ENCODE data around the gene LDLRAD4.

The LDLRAD4 gene

DNA sequence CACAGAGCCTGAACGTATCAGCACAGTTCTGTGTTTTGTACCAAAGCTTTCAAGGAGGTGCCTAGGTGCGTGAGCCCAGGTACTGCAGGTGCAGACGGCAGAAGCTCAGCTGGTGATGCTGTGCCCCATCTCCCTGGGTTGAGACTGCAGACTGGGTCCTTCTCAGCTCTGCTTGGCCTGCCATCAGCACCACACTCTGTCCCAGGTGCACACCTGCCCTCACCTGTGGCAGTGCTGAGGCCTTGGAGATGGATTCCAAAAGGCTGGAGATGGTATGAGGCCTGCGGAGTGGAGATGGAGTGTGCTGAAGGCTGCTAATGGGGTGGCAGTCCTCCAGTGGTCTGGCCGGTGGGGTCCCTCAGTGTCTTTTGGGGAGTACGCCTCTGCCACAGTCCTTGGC lies 9.3 kb downstream of the LDLRAD4 start:
- no peak for DNase-seq

GRCh38 chr18:13229001-13229671 lies 10.6 kb downstream of the LDLRAD4 start:
- DNase-seq: no peak

DNA sequence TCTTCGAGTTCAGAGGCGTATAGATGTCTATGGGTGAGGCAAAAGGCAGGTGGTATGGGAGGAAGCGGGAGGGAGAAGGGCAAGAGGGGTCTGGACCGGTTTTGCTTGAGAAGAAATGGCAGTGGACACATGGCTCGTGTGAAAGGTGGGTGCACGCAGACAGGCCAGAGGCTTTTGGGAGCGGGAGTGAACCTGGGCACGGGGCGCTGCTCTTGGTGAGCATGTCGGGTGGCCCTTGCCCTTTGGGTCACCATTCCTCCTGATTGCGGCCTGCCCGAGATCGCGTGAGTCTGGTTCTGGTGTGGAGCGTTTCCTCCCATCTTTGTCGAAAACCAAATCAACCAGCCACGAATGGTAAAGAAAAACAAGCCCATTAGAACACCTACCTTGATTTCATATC lies 12.6 kb downstream of the LDLRAD4 start:
- DNase-seq: no peak

- DNase-seq: peak in 25 of 56 donors; percentile 11 to 63 (median 48)
These were observed 13.7 kb downstream of the LDLRAD4 start for GRCh38 chr18:13232086-13232917.

DNA sequence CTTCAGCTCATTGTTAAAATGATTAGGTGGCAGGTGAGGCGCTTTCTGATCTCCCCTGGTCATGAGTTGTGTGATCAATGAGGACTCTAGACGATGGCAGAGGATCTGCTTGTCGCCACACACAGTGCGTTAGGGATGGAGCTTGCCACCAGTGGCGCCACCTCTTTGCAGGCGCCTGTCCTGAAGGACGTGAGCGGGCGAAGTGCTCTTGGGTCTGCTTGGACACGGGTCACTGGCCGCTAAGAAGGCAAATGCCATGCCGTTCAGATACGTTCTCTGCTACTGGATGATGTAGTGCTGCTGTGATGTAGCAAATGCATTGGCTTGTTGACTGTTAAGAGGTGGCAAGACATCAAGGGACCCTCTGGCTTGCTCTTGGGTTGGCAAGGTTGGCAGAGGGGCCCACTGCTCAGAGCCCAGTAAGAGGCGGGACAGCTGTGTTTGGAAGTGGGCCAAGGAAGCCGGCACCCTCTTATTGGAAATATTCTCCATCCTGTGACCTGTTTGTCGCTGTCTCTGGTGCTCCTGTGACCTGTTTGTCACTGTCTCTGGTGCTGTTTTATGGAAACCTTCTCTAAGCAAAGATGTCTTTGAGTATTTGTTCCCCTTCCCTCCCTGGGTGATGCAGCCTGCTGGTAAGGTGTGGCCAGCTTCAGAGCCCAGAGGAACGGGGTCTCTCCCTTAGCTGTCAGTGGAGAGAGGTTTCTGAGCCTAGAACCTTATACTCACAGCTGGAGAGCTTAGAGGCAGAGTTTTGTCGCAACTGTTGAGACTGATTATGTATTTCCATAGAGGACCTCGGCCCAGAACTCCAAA lies 14.6 kb downstream of the LDLRAD4 start:
- no peak for DNase-seq

DNA sequence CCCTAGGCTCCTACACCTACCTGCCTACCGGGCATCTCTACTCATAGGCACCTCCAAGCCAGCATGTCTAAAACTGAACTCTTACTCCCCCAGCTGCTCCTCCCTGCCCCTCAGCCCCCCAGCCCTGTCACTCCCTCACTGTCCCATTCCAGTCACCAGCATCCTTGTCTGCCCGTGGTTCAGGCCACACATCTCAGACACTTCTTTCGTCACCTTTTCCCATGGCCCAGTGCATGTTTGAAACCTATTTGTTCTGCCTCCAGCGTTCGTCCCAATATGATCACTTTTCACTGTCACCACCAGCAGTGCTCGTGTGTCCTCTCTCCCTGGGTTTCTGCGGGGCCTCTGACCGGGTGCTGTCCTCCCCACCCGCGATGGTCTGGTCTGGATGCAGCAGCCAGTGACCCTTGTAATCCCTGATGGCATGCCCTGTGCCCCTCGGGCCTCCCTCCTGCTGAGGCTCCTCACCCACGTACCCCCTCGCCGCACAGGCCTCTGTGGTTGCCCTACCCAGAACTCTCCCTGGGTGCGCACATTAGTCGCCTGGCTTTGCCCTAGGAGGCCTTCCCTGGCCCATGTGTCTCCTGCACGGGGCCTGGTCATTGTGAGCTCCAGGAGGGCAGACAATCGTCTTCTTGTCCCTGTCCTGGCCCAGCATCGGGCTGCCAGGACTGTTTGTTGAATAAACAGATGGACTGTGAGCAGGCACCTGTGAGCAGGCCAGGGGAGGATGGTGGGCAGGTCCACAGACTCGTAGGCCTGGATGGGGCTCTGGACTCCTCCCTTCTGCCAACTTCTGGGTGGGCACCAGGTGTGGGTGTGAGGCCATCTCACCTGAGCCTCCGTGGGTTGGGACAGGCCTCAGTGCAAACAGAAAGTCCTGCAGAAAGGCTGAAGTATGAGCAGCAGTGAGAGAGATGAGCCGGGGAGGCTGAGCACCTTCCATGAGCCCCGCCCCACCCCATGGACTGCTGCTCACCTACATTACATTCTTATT lies 15.5 kb downstream of the LDLRAD4 start:
- DNase-seq: no peak

DNA sequence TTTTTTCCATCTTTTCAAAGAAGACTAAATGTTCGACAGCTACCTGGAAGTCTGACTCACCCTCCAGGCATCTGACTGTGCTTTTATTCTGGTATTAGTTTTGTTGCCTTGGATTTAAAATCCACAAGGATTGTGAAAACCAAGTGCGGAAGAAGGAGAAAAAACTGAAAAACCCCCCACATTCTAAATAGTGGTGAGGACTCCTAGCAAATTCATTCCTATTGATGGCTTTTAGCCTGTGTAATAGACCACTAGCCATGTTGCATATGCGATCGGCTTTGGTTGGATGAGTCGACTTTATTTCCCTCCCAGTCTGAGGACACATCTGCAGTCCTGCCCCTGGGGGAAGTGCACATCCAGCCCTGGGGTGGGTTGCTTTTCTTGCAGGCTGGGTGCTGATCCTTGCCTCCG lies 16.9 kb downstream of the LDLRAD4 start:
- DNase-seq: peak in 1 of 56 donors; percentile 33

DNA sequence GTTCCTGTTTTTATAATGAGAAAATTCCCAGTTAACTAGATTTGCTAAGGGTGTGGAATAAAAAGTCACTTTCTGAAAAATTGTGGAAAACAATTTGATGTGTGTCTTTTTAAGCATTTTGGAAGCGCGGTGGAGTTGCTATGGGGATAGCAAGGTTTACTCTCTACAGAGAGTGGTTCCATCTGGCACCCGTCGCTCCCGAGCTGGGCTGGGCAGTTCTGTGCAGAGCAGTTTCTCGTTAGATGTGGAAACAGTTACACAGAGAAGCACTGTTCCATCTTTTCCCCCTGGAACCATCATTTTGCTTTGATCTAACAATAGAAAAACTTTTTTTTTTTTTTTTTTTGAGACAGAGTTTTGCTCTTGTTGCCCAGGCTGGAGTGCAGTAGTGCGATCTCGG lies 17.4 kb downstream of the LDLRAD4 start:
- DNase-seq: peak in 13 of 56 donors; percentile 17 to 60 (median 42)

- DNase-seq: no peak
These were observed 17.9 kb downstream of the LDLRAD4 start for GRCh38 chr18:13236411-13236810.

- DNase-seq: no peak
These were observed 18.5 kb downstream of the LDLRAD4 start for GRCh38 chr18:13237073-13237472.

GRCh38 chr18:13237641-13238040 lies 19.1 kb downstream of the LDLRAD4 start:
- no peak for DNase-seq

DNA sequence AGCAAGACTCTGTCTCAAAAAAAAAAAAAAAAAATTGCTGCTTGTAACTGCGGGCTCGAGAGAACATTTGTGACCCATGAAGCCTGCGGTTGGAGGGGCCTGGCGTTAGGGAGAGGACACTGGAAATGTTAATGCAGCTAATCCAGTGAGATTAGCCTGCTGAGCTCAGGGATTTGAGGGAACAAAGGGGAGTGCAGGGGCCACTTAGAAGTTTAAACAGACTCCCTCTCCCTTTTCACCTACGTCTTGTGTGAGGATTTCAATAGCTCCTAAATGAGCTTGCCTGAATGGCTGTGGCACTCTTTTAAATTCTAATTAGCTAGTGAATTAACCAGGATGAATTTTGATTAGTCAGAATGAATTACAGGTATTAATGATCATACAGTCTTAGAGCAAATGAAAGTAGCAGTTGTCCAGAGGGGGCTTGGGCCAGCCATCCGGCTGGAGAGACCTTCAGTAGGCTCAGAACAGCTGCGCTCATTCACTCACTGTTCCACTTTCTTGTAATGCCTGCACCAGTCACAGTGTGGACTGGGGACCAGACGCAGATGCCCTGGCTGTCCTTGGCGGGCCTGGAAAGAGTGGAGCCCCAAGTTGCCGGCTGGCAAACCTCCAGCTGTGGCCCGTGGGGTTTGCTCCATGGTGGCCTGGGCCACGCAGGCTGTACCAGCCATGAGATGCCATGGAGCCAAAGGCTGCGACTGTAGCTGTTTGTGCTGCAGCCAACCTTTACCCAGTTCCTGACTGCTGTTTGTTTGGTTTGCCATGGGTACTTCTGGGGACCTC lies 20.8 kb downstream of the LDLRAD4 start:
- peak in 4 of 56 donors; percentile 22 to 49 (median 31) for DNase-seq

GRCh38 chr18:13240060-13240725 lies 21.6 kb downstream of the LDLRAD4 start:
- DNase-seq: no peak

- DNase-seq: no peak
These were observed 22.7 kb downstream of the LDLRAD4 start for GRCh38 chr18:13241083-13241892.

DNA sequence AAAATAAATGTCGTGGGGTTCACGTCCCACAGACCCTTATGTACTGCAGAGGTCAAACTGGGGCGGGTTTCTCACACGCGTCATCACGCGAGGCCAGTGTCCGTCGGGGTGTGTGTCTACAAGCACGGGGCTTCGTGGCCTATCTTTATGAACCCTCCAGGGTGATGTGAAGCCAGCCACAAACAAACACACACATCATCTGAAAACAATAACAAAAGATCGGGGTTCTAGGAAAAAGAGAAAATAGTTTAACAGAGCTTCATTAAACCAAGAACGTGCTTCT lies 23.3 kb downstream of the LDLRAD4 start:
- no peak for DNase-seq

DNA sequence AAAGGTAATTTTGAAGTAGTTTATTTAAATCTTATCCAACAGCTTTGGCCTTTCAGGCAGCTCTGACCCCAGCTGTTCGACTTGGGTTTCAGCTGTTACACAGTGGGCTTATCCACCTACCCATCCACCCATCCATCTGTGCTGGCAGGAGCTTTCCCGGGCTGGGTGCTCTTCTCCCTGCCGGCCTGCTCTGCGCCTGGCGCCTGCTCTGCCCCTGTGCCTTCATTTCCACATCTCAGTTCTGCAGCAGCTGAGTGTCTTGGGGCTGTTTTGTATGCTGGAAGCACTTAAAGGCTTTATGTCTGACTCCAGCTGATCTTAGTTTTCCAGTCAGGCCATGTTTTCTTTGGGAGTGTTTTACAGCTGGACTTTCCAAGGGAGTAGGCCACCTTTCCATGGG lies 24.2 kb downstream of the LDLRAD4 start:
- no peak for DNase-seq

DNA sequence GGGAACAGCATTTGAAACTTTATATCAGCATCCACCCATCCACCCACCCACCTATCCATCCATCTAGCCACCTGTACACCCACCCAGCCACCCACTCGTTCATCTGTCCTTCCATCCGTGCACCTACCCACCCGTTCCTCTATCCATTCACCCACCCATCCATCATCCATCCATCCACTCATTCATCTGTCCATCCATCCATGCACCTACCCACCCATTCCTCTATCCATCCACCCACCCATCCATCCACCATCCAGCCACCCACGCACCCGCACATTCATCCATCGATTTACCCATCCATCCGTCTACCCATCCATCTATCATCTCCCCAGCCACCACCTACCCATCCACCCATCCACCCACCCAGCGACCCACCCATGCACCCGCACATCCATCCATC lies 24.8 kb downstream of the LDLRAD4 start:
- DNase-seq: no peak

DNA sequence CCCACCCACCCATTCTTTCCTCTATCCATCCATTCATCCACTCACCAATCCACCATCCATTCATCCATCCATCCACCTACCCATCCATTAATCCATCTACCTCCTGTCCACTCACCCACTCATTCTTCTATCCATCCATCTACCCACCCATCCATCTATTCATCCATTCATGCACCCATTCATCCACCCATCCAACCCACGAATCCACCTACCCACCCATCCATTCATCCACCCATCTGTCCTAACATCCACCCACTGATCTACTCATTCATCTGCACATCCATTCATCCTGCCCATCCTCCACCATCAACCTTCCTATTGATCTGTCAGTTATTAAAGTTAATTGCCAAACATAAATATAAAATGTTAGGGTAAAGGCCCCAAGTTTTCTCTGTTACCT lies 25.6 kb downstream of the LDLRAD4 start:
- DNase-seq: no peak

Data from nucleus accumbens (tissue), 56 donors.